ENCODE measurements around the gene ALPK3.

DNA sequence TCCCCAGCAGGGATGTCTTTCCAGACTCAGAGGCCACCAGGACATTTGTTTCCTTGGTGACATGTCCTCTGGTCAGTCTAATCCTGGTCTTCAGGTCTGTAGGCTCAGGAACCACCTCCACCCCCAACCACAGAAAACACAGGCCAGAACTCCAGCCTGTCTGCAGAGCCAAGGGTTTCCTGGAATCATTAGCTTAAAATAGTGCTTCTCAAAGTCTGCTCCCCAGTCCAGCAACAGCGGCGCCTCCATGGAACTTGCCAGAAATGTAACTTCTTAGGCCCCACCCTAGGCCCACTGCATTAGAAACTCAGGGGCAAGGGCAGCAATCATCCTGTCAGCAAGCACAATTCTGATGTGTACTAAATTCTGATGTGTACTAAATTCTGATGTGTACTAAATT is 87.3 kb downstream of the ALPK3 start:
- TF ChIP-seq, protein P1, sequence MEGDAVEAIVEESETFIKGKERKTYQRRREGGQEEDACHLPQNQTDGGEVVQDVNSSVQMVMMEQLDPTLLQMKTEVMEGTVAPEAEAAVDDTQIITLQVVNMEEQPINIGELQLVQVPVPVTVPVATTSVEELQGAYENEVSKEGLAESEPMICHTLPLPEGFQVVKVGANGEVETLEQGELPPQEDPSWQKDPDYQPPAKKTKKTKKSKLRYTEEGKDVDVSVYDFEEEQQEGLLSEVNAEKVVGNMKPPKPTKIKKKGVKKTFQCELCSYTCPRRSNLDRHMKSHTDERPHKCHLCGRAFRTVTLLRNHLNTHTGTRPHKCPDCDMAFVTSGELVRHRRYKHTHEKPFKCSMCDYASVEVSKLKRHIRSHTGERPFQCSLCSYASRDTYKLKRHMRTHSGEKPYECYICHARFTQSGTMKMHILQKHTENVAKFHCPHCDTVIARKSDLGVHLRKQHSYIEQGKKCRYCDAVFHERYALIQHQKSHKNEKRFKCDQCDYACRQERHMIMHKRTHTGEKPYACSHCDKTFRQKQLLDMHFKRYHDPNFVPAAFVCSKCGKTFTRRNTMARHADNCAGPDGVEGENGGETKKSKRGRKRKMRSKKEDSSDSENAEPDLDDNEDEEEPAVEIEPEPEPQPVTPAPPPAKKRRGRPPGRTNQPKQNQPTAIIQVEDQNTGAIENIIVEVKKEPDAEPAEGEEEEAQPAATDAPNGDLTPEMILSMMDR (IDR thresholded peaks at IDR 0.05; ENCODE audit: poor library complexity, severe bottlenecking) = no peak
- TF ChIP-seq POLR2AphosphoS5 (IDR thresholded peaks at IDR 0.05) (no peak), EP300 (conservative IDR thresholded peaks at IDR 0.05; ENCODE audit: poor library complexity, severe bottlenecking) (no peak), SMC3 (conservative IDR thresholded peaks at IDR 0.05; ENCODE audit: poor library complexity) (no peak), TAF1 (IDR thresholded peaks at IDR 0.05; ENCODE audit: low read depth) (no peak), EZH2 (IDR thresholded peaks at IDR 0.05; ENCODE audit: borderline replicate concordance, insufficient read depth, low read length, poor library complexity, severe bottlenecking) (no peak)
